Measurements from ENCODE around the gene MAFF. TPM values are rescaled to one million over a fixed set of nuclear protein-coding genes. Genes with fewer than 3 reads are reported as not detected.

The MAFF gene
- total and polyA plus RNA-seq, 9 of the 15 experiments (the other 6 are each of a cell fraction or from before 2014, with no cell fraction given) = 0.51 to 8.0 (median 5.4) TPM

GRCh38 chr22:38214302-38215056 lies 12.7 kb downstream of the MAFF start (continued):
- TF ChIP-seq FIP1L1 (IDR thresholded peaks at IDR 0.05; ENCODE audit: low read depth, low read length, poor library complexity, severe bottlenecking) (no peak), BHLHE40 (IDR thresholded peaks at IDR 0.05; ENCODE audit: low read length) (peak; percentile 87), ARID3B (CRISPR knock-in tag; IDR thresholded peaks at IDR 0.05; ENCODE audit: borderline replicate concordance) (no peak), ARID1B (IDR thresholded peaks at IDR 0.05) (no peak), CBFA2T3 (IDR thresholded peaks at IDR 0.05) (no peak), ZBED1 (IDR thresholded peaks at IDR 0.05) (no peak), HNRNPH1 (optimal IDR thresholded peaks at IDR 0.05; ENCODE audit: low read depth, low read length) (no peak), NR2C2 (CRISPR knock-in tag; IDR thresholded peaks at IDR 0.05) (0 out of 2 replicates have a peak, but pooled peaks have one; percentile 34), NR2C2 (tag; IDR thresholded peaks at IDR 0.05) (no peak), CBX3 (IDR thresholded peaks at IDR 0.05; ENCODE audit: borderline replicate concordance in 1 of 2, low read length in 2 of 2) (0 out of 3 replicates have a peak, but pooled peaks of 1 of the 2 experiments have one; percentile 38), ATF2 (CRISPR knock-in tag; IDR thresholded peaks at IDR 0.05) (no peak), ZC3H8 (IDR thresholded peaks at IDR 0.05) (no peak), FOXP1 (CRISPR knock-in tag; IDR thresholded peaks at IDR 0.05) (peak; percentile 82), SMAD4 (CRISPR knock-in tag; conservative IDR thresholded peaks at IDR 0.05) (peak; percentile 79), ETV1 (tag; conservative IDR thresholded peaks at IDR 0.05; ENCODE audit: low read depth) (no peak), ZNF609 (CRISPR knock-in tag; IDR thresholded peaks at IDR 0.05; ENCODE audit: borderline replicate concordance) (0 out of 2 replicates have a peak, but pooled peaks have one; percentile 47), HDAC8 (tag; IDR thresholded peaks at IDR 0.05) (0 out of 2 replicates have a peak, but pooled peaks have one; percentile 82), GATAD2B (IDR thresholded peaks at IDR 0.05; ENCODE audit: borderline replicate concordance) (peak; percentile 88), ZKSCAN1 (IDR thresholded peaks at IDR 0.05; ENCODE audit: low read depth, low read length) (0 out of 2 replicates have a peak, but pooled peaks have one; percentile 19)
